ENCODE measurements around the gene MYLK. TPM values are rescaled to one million over a fixed set of nuclear protein-coding genes. Genes with fewer than 3 reads are reported as not detected.

The MYLK gene
- total and polyA plus RNA-seq, 11 donors: 3.2 to 20.7 (median 12.4) TPM

DNA sequence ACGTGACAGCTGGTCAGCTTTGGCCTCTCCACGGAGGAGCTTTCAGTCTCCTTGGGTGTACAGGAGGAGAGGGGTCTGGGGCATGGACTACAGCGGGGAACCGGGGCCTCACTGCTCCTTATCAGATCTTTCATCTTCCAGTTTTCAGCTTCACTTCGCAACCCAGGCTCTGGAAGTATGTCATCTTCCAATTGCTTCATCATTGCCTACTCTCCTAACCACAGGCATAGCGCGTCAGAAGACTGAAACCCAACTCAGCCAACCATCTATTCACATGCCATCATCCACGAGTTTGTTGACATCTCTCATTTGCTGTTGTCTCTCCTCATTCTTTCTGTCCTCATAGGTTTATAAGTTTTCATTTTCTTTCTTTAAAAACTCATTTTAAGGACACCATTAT is 119.5 kb downstream of the MYLK start:
- H3K36me3 ChIP-seq: no peaks in the 10 kb centered on the region
- TF ChIP-seq POLR2A (IDR thresholded peaks at IDR 0.05): no peak
- TF ChIP-seq, protein P1, sequence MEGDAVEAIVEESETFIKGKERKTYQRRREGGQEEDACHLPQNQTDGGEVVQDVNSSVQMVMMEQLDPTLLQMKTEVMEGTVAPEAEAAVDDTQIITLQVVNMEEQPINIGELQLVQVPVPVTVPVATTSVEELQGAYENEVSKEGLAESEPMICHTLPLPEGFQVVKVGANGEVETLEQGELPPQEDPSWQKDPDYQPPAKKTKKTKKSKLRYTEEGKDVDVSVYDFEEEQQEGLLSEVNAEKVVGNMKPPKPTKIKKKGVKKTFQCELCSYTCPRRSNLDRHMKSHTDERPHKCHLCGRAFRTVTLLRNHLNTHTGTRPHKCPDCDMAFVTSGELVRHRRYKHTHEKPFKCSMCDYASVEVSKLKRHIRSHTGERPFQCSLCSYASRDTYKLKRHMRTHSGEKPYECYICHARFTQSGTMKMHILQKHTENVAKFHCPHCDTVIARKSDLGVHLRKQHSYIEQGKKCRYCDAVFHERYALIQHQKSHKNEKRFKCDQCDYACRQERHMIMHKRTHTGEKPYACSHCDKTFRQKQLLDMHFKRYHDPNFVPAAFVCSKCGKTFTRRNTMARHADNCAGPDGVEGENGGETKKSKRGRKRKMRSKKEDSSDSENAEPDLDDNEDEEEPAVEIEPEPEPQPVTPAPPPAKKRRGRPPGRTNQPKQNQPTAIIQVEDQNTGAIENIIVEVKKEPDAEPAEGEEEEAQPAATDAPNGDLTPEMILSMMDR (IDR thresholded peaks at IDR 0.05): no peak
- no peaks in the 10 kb centered on the region for H3K27me3 ChIP-seq
- peaks cover 0 to 3% (median 0%) of the 10 kb centered on the region in 12 donors for H3K4me1 ChIP-seq
- ATAC-seq: no peak
- no peak overlapping the region for H3K4me3 ChIP-seq
- whole genome bisulfite sequencing, 4 donors: 88 to 95% (median 90%) methylated on average over 8 of the region's 8 CpGs
- no peak for DNase-seq
- no peaks in the 10 kb centered on the region for H3K9me3 ChIP-seq
- H3K27ac ChIP-seq: no peak overlapping the region
- intact Hi-C loops (cut with DNase I): no loop called here

DNA sequence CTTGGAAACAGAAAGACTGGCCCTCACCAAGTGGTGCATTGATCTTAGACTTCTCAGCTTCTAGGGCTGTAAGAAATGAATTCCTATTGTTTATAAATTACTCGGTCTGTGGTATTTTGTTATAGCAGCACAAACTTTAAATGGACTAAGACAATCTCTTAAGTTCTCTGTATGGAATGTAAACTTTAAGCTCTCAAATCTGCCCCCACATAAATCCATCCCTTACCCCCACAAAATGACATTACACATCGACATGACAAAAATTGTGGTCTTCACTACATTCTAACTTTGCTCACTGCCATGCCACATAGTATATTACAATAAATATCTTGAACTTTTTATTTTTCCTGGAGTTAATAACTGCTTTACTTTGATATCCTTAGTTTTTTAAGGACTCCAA is 121.3 kb downstream of the MYLK start:
- WGBS, 4 donors: 89 to 97% (median 91%) methylated on average over 2 of the region's 2 CpGs
- Histone ChIP-seq H3K36me3 (no peaks in the 10 kb centered on the region), H3K9me3 (no peaks in the 10 kb centered on the region), H3K27ac (no peak overlapping the region), H3K4me1 (peaks cover 0 to 10% (median 2%) of the 10 kb centered on the region in 12 donors), H3K4me3 (no peak overlapping the region), H3K27me3 (no peaks in the 10 kb centered on the region)
- no peak for TF ChIP-seq POLR2A (IDR thresholded peaks at IDR 0.05)
- TF ChIP-seq, protein P1 (IDR thresholded peaks at IDR 0.05): no peak
- no peak for ATAC-seq
- intact Hi-C loops (cut with DNase I): no loop called here
- DNase-seq: no peak

DNA sequence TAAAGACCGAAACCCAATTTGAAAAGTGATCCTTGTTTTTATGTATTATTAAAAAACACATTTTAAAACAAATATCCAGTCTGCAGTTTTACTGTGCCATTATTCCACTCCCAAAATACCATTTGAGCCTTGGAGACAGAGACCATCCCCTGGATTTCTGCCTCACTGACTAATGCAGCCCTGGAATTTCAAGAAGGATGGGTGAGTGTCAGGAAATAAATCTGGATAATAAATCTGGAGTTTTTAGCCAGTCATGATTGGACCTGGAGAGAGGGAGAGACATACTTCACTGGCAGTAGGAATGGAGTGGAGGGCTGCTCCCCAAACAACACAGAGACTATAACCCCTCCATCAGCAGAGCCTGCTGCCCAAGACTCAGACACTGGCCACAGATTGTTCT is 123.3 kb downstream of the MYLK start:
- Histone ChIP-seq H3K36me3 (no peaks in the 10 kb centered on the region), H3K4me1 (peaks cover 0 to 10% (median 4%) of the 10 kb centered on the region in 12 donors), H3K27me3 (no peaks in the 10 kb centered on the region), H3K27ac (no peak overlapping the region), H3K4me3 (no peak overlapping the region), H3K9me3 (no peaks in the 10 kb centered on the region)
- no peak for DNase-seq
- TF ChIP-seq POLR2A (IDR thresholded peaks at IDR 0.05): no peak
- TF ChIP-seq, protein P1 (IDR thresholded peaks at IDR 0.05): no peak
- 90 to 100% (median 97%) methylated on average over 1 of the region's 1 CpG for WGBS, 4 donors
- no peak for ATAC-seq
- intact Hi-C loops (cut with DNase I): no loop called here

DNA sequence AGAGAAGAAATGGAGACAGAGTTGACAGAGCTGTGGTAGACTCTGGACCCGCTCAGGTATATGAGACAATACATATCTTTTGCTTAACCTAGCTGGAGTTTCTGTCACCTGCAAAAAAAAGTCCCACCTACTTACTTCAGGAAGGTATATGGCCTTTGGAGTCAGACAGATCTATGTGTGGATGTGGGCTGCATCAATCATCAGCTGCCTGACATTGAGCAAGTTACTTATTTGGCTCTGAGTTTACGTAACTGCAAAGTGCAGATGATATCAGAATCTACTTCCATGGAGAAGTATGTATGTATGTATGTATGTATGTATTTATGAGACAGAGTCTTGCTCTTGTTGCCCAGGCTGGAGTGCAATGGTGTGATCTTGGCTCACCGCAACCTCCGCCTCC is 124.3 kb downstream of the MYLK start:
- Histone ChIP-seq H3K27ac (no peak overlapping the region), H3K4me1 (peaks cover 0 to 10% (median 4%) of the 10 kb centered on the region in 12 donors), H3K4me3 (no peak overlapping the region), H3K9me3 (no peaks in the 10 kb centered on the region), H3K27me3 (no peaks in the 10 kb centered on the region), H3K36me3 (no peaks in the 10 kb centered on the region)
- intact Hi-C loops (cut with DNase I): no loop called here
- no peak for DNase-seq
- ATAC-seq: no peak
- WGBS, 4 donors: 89 to 98% (median 94%) methylated on average over 4 of the region's 4 CpGs
- TF ChIP-seq POLR2A (IDR thresholded peaks at IDR 0.05): no peak
- TF ChIP-seq, protein P1 (IDR thresholded peaks at IDR 0.05): no peak
